GM13977 (cell line): Measurements from ENCODE around the gene PAPPA.

Experiments used
- DNase-seq: peaks from one replicate; pipeline ENCODE4 v3.0.0; 2012; ENCODE audit warnings: low spot score
- in situ Hi-C: fragments of 300-500 bp; cut with MboI; formaldehyde crosslinking; loops from one replicate; pipeline ENCODE4 v1.12.0; 2022; ENCODE audit warnings: low sequenced_read_pairs, low pct_unique_long_range_greater_than_20kb, mixed read lengths, inconsistent platforms; ENCODE audit not compliant: unreplicated experiment
- TF ChIP-seq, protein P1 (sequence below): IDR thresholded peaks from 2 replicates; pipeline ENCODE4 v1.5.1; 2012; ENCODE audit warnings: mild to moderate bottlenecking, control low read depth; ENCODE audit not compliant: insufficient read depth; ENCODE audit errors: extremely low read depth, missing control alignments

PAPPA gene

GRCh38 chr9:116451500-116452115, 298.0 kb downstream of the PAPPA start:
- TF ChIP-seq, protein P1, sequence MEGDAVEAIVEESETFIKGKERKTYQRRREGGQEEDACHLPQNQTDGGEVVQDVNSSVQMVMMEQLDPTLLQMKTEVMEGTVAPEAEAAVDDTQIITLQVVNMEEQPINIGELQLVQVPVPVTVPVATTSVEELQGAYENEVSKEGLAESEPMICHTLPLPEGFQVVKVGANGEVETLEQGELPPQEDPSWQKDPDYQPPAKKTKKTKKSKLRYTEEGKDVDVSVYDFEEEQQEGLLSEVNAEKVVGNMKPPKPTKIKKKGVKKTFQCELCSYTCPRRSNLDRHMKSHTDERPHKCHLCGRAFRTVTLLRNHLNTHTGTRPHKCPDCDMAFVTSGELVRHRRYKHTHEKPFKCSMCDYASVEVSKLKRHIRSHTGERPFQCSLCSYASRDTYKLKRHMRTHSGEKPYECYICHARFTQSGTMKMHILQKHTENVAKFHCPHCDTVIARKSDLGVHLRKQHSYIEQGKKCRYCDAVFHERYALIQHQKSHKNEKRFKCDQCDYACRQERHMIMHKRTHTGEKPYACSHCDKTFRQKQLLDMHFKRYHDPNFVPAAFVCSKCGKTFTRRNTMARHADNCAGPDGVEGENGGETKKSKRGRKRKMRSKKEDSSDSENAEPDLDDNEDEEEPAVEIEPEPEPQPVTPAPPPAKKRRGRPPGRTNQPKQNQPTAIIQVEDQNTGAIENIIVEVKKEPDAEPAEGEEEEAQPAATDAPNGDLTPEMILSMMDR, result no peak
- in situ Hi-C loops, result no loop called here
- DNase-seq, result no peak
